Caco-2 (cell line): ENCODE data around the gene NUFIP2. TPM values are rescaled to one million over a fixed set of nuclear protein-coding genes. Genes with fewer than 3 reads are reported as not detected.

ENCODE experiments used
- BruUV-seq: library from RNA; stranded (reverse); fragments of 400-500 nt; replicated peaks from 2 replicates; lab custom pipeline; 2021; lab: Mats Ljungman, UMichigan
- CTCF ChIA-PET: fragments of 300-600 bp; sonication (Branson Sonifier 250); formaldehyde crosslinking; loops from one replicate; lab custom pipeline; 2022; ENCODE audit warnings: antibody characterized with exemption; lab: Charles Lee
- POLR2A ChIA-PET: fragments of 300-600 bp; sonication (Branson Sonifier 250); formaldehyde crosslinking; loops from one replicate; lab custom pipeline; 2022; ENCODE audit warnings: antibody characterized with exemption; lab: Charles Lee
- DNase-seq, 2 experiments: peaks; one replicate each; pipeline versions ENCODE4 v3.0.0 to v3.0.0-alpha.2; 2020 to 2022
- H3K27me3 ChIP-seq: replicated peaks from 2 replicates; pipeline ENCODE4 v1.6.0; 2011; ENCODE audit warnings: low read length; ENCODE audit not compliant: control insufficient read depth, insufficient read depth
- H3K36me3 ChIP-seq: 2 replicates; pipeline ENCODE4 v1.5.1; 2011; ENCODE audit warnings: low read length; ENCODE audit not compliant: control insufficient read depth, insufficient read depth
- H3K4me1 ChIP-seq: fragments of 250-450 bp; sonication (Bioruptor Pico); 2 replicates; pipeline ENCODE4 v1.5.1; 2020; ENCODE audit warnings: mild to moderate bottlenecking
- H3K4me3 ChIP-seq: 2 replicates; pipeline ENCODE4 v1.5.1; 2011; ENCODE audit warnings: low read depth, mild to moderate bottlenecking, control low read depth, low read length
- H3K9me3 ChIP-seq: fragments of 250-450 bp; sonication (Bioruptor Pico); 2 replicates; pipeline ENCODE4 v1.5.1; 2020; ENCODE audit warnings: mild to moderate bottlenecking, moderate library complexity
- H3K27ac Mint-ChIP-seq: one replicate; pipeline ENCODE4 v1.8.0; 2022; ENCODE audit warnings: mixed read lengths; ENCODE audit not compliant: unreplicated experiment
- H3K27me3 Mint-ChIP-seq: one replicate; pipeline ENCODE4 v1.8.0; 2022; ENCODE audit warnings: mixed read lengths; ENCODE audit not compliant: insufficient read depth, unreplicated experiment
- H3K36me3 Mint-ChIP-seq: one replicate; pipeline ENCODE4 v1.8.0; 2022; ENCODE audit warnings: mild to moderate bottlenecking, mixed read lengths; ENCODE audit not compliant: insufficient read depth, unreplicated experiment
- H3K4me1 Mint-ChIP-seq: one replicate; pipeline ENCODE4 v1.8.0; 2022; ENCODE audit warnings: low read depth, mixed read lengths; ENCODE audit not compliant: unreplicated experiment
- H3K4me3 Mint-ChIP-seq: one replicate; pipeline ENCODE4 v1.8.0; 2022; ENCODE audit warnings: mild to moderate bottlenecking, moderate library complexity, mixed read lengths; ENCODE audit not compliant: unreplicated experiment
- H3K9me3 Mint-ChIP-seq: one replicate; pipeline ENCODE4 v1.8.0; 2022; ENCODE audit warnings: mixed read lengths; ENCODE audit not compliant: unreplicated experiment
- CTCF ChIP-seq, 2 experiments: fragments of 200-600 bp in 1 of 2; IDR thresholded peaks; 1 replicate in 1 of 2; 2 replicates in 1 of 2; pipeline versions ENCODE4 v1.5.1 to v1.8.0; 2011 to 2022; ENCODE audit warnings: antibody characterized with exemption in 1 of 2, control low read depth in 1 of 2, inconsistent platforms in 1 of 2, low read depth in 1 of 2, low read length in 1 of 2, mild to moderate bottlenecking in 1 of 2, moderate library complexity in 1 of 2; ENCODE audit not compliant: insufficient read depth in 1 of 2, severe bottlenecking in 1 of 2, unreplicated experiment in 1 of 2
- intact Hi-C: fragments of 100-400 bp; cut with micrococcal nuclease; formaldehyde crosslinking; loops from one replicate; pipeline ENCODE4 v1.10.0; 2022; ENCODE audit not compliant: unreplicated experiment
- total RNA-seq: library from RNA; stranded (reverse); gene quantifications from 2 replicates; pipeline ENCODE4 v1.2.3, GENCODE V29; 2022

NUFIP2 gene
- total RNA-seq, 1 experiment from 2014 or later: 114 TPM

GRCh38 chr17:29243792-29244191 is 50.2 kb downstream of the NUFIP2 start:
- no peaks in the 10 kb centered on the region for H3K4me1 Mint-ChIP-seq
- Histone ChIP-seq H3K27me3 (no peaks in the 10 kb centered on the region), H3K4me3 (no peak overlapping the region), H3K4me1 (no peaks in the 10 kb centered on the region), H3K36me3 (no peaks in the 10 kb centered on the region), H3K9me3 (no peaks in the 10 kb centered on the region)
- POLR2A ChIA-PET: interaction anchor here (0.6 kb wide), 1 partner anchor 16 kb away, joined by 6 read pairs; no protein-coding TSS in a partner anchor
- TF ChIP-seq CTCF (IDR thresholded peaks at IDR 0.05; ENCODE audit: insufficient read depth in 1 of 2, low read depth in 1 of 2, low read length in 1 of 2, severe bottlenecking in 1 of 2, unreplicated experiment in 1 of 2): peak; percentile 51 to 67
- H3K27ac Mint-ChIP-seq: no peak overlapping the region
- CTCF ChIA-PET: interaction anchor here (0.6 to 1.3 kb wide), 7 partner anchors 8 to 352 kb away, joined by 3 to 9 read pairs (median 4); no protein-coding TSS in a partner anchor
- no TSS peak for BruUV-seq
- intact Hi-C loops: loop anchor here (10.0 kb wide), 1 partner anchor 259 kb away; no protein-coding TSS in a partner anchor
- DNase-seq: peak in 1 of 2 experiments; percentile 35
- H3K27me3 Mint-ChIP-seq: no peaks in the 10 kb centered on the region
- H3K4me3 Mint-ChIP-seq: no peak overlapping the region
- peaks cover 4% of the 10 kb centered on the region for H3K36me3 Mint-ChIP-seq
- H3K9me3 Mint-ChIP-seq: no peaks in the 10 kb centered on the region

DNA sequence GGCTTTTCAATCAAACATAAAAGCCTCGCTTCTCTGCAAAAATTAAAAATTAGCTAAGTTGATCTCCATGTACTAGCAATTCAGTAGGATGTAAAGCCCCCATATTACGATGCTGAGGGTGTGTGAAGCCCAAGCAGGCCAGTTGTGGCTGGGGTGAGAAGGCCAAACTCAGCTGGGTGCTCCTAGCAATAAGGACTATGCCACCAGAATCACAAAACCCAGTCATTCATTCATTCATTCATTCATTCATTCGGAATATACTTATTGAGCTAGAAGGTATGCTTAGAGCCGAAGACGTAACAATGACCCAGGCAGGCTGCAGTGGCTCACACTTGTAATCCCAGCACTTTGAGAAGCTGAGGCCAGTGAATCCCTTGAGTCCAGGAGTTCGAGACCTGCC is 51.2 kb downstream of the NUFIP2 start:
- POLR2A ChIA-PET: no interaction called here
- DNase-seq: no peak
- Mint-ChIP-seq H3K4me3 (no peak overlapping the region), H3K27ac (no peak overlapping the region), H3K4me1 (no peaks in the 10 kb centered on the region), H3K36me3 (peaks cover 4% of the 10 kb centered on the region), H3K9me3 (no peaks in the 10 kb centered on the region), H3K27me3 (no peaks in the 10 kb centered on the region)
- intact Hi-C loops: loop anchor here (10.0 kb wide), 1 partner anchor 258 kb away; no protein-coding TSS in a partner anchor
- CTCF ChIA-PET: interaction anchor here (0.8 to 1.0 kb wide), 2 partner anchors 48 to 119 kb away, joined by 3 to 4 read pairs; no protein-coding TSS in a partner anchor
- H3K36me3 ChIP-seq: no peaks in the 10 kb centered on the region
- H3K4me1 ChIP-seq: no peaks in the 10 kb centered on the region
- H3K9me3 ChIP-seq: no peaks in the 10 kb centered on the region
- no TSS peak for BruUV-seq
- H3K27me3 ChIP-seq: no peaks in the 10 kb centered on the region
- TF ChIP-seq CTCF (IDR thresholded peaks at IDR 0.05; ENCODE audit: insufficient read depth in 1 of 2, low read depth in 1 of 2, low read length in 1 of 2, severe bottlenecking in 1 of 2, unreplicated experiment in 1 of 2): no peak
- no peak overlapping the region for H3K4me3 ChIP-seq

- peaks cover 4% of the 10 kb centered on the region for H3K36me3 Mint-ChIP-seq
- H3K4me3 ChIP-seq: no peak overlapping the region
- H3K36me3 ChIP-seq: no peaks in the 10 kb centered on the region
- no peaks in the 10 kb centered on the region for H3K9me3 ChIP-seq
- ChIA-PET CTCF (interaction anchor here (0.8 to 1.5 kb wide), 3 partner anchors 49 to 118 kb away, joined by 3 to 4 read pairs (median 4); no protein-coding TSS in a partner anchor), POLR2A (no interaction called here)
- TF ChIP-seq CTCF (IDR thresholded peaks at IDR 0.05; ENCODE audit: insufficient read depth in 1 of 2, low read depth in 1 of 2, low read length in 1 of 2, severe bottlenecking in 1 of 2, unreplicated experiment in 1 of 2): no peak
- no peaks in the 10 kb centered on the region for H3K27me3 ChIP-seq
- peaks cover 6% of the 10 kb centered on the region for H3K4me1 Mint-ChIP-seq
- H3K4me3 Mint-ChIP-seq: no peak overlapping the region
- H3K27me3 Mint-ChIP-seq: no peaks in the 10 kb centered on the region
- no TSS peak for BruUV-seq
- H3K27ac Mint-ChIP-seq: no peak overlapping the region
- no peak for DNase-seq
- intact Hi-C loops: loop anchor here (10.0 kb wide), 1 partner anchor 257 kb away; no protein-coding TSS in a partner anchor
- no peaks in the 10 kb centered on the region for H3K4me1 ChIP-seq
- no peaks in the 10 kb centered on the region for H3K9me3 Mint-ChIP-seq
These were observed 51.9 kb downstream of the NUFIP2 start for GRCh38 chr17:29242051-29242450.
